Neuronal stem cell (in vitro differentiated cells): ENCODE data around the gene SLC39A3.

ENCODE experiments used
- DNase-seq: peaks from one replicate; pipeline ENCODE4 v3.0.0-alpha.2; 2013; ENCODE audit warnings: low spot score
- H2AFZ ChIP-seq: one replicate; pipeline ENCODE4 v1.6.1; 2013; ENCODE audit warnings: mild to moderate bottlenecking, low read length, inconsistent platforms
- H2AK5ac ChIP-seq: 2 replicates; pipeline ENCODE4 v1.6.1; 2013; ENCODE audit warnings: low read depth, mild to moderate bottlenecking, inconsistent platforms, low read length, moderate library complexity, mixed read lengths
- H2BK120ac ChIP-seq: 2 replicates; pipeline ENCODE4 v1.6.1; 2013; ENCODE audit warnings: low read depth, mild to moderate bottlenecking, inconsistent platforms, low read length, moderate library complexity, mixed read lengths
- H2BK12ac ChIP-seq: one replicate; pipeline ENCODE4 v1.6.1; 2013; ENCODE audit warnings: low read length, inconsistent platforms
- H2BK15ac ChIP-seq: 2 replicates; pipeline ENCODE4 v1.6.1; 2013; ENCODE audit warnings: mild to moderate bottlenecking, low read length, inconsistent platforms, mixed read lengths
- H2BK5ac ChIP-seq: one replicate; pipeline ENCODE4 v1.6.1; 2013; ENCODE audit warnings: inconsistent platforms, mild to moderate bottlenecking, low read length, moderate library complexity
- H3K14ac ChIP-seq: one replicate; pipeline ENCODE4 v1.6.1; 2013; ENCODE audit warnings: low read length, inconsistent platforms
- H3K18ac ChIP-seq: 2 replicates; pipeline ENCODE4 v1.6.1; 2013; ENCODE audit warnings: low read length, inconsistent platforms
- H3K23ac ChIP-seq: 2 replicates; pipeline ENCODE4 v1.6.1; 2013; ENCODE audit warnings: low read depth, mild to moderate bottlenecking, mixed read lengths, low read length, inconsistent platforms; ENCODE audit not compliant: poor library complexity
- H3K27ac ChIP-seq: replicated peaks from 3 replicates; pipeline ENCODE4 v1.5.1; 2013; ENCODE audit warnings: low read length, inconsistent platforms
- H3K27me3 ChIP-seq, 3 experiments: 2 replicates each; pipeline ENCODE4 v1.6.1; 2013; ENCODE audit warnings: low read length in 3 of 3, mild to moderate bottlenecking in 2 of 3, inconsistent platforms in 1 of 3, low read depth in 1 of 3, mixed read lengths in 1 of 3, moderate library complexity in 1 of 3; ENCODE audit not compliant: control insufficient read depth in 3 of 3, insufficient read depth in 3 of 3
- H3K36me3 ChIP-seq, 2 donors: replicated peaks in 1 of 2; 2 replicates each; pipeline ENCODE4 v1.6.1; 2013; ENCODE audit warnings: low read length in 2 of 2; ENCODE audit not compliant: control insufficient read depth in 2 of 2, insufficient read depth in 2 of 2
- H3K4ac ChIP-seq: 2 replicates; pipeline ENCODE4 v1.6.1; 2013; ENCODE audit warnings: inconsistent platforms, mild to moderate bottlenecking, low read length, moderate library complexity
- H3K4me1 ChIP-seq, 2 donors: 1 replicate in 1 of 2; 2 replicates in 1 of 2; pipeline ENCODE4 v1.6.1; 2013; ENCODE audit warnings: low read length in 2 of 2, low read depth in 1 of 2; ENCODE audit not compliant: control insufficient read depth in 2 of 2, insufficient read depth in 1 of 2
- H3K4me2 ChIP-seq: one replicate; pipeline ENCODE4 v1.6.1; 2013; ENCODE audit warnings: mild to moderate bottlenecking, low read length, inconsistent platforms; ENCODE audit not compliant: insufficient read depth, poor library complexity, severe bottlenecking
- H3K4me3 ChIP-seq, 2 donors: 2 replicates each; pipeline ENCODE4 v1.5.1; 2013; ENCODE audit warnings: low read length in 2 of 2, mild to moderate bottlenecking in 2 of 2, inconsistent platforms in 1 of 2, moderate library complexity in 1 of 2
- H3K79me1 ChIP-seq: one replicate; pipeline ENCODE4 v1.6.1; 2013; ENCODE audit warnings: low read depth, mild to moderate bottlenecking, inconsistent platforms, low read length, moderate library complexity
- H3K9ac ChIP-seq: one replicate; pipeline ENCODE4 v1.6.1; 2013; ENCODE audit warnings: mild to moderate bottlenecking, low read depth, low read length, inconsistent platforms; ENCODE audit not compliant: poor library complexity
- H3K9me3 ChIP-seq, 2 donors: replicated peaks in 1 of 2; 2 replicates each; pipeline versions ENCODE3 to v1.6.1; 2013; ENCODE audit warnings: low read length in 2 of 2, mild to moderate bottlenecking in 2 of 2, inconsistent platforms in 1 of 2, low read depth in 1 of 2, mixed read lengths in 1 of 2, moderate library complexity in 1 of 2; ENCODE audit not compliant: control insufficient read depth in 2 of 2, insufficient read depth in 1 of 2
- H4K8ac ChIP-seq: one replicate; pipeline ENCODE4 v1.6.1; 2013; ENCODE audit warnings: low read depth, mild to moderate bottlenecking, inconsistent platforms, low read length, moderate library complexity
- H4K91ac ChIP-seq: one replicate; pipeline ENCODE4 v1.6.1; 2013; ENCODE audit warnings: low read length, low read depth, mild to moderate bottlenecking, inconsistent platforms; ENCODE audit not compliant: poor library complexity
- WGBS, 2 donors: extraction: QIAGEN DNeasy Blood & Tissue Kit; methylation state at CpG; one replicate each; pipeline ENCODE4 v1.1.7; 2013; ENCODE audit warnings: missing lambda C conversion rate in 2 of 2, mixed read lengths in 1 of 2; ENCODE audit not compliant: insufficient read length in 2 of 2, insufficient replicate concordance in 1 of 2; ENCODE audit errors: extremely low coverage in 2 of 2; 5-methylcytosine and 5-hydroxymethylcytosine counted together

SLC39A3 gene

GRCh38 chr19:2691951-2692350 lies 47.9 kb downstream of the SLC39A3 start:
- Histone ChIP-seq H3K18ac (no peak overlapping the region), H2BK5ac (no peak overlapping the region), H3K36me3 (no peaks in the 10 kb centered on the region), H2BK12ac (no peak overlapping the region), H4K91ac (no peak overlapping the region), H2BK15ac (no peak overlapping the region), H2AK5ac (no peak overlapping the region), H3K23ac (no peak overlapping the region), H3K4me2 (no peak overlapping the region), H3K9ac (no peak overlapping the region), H3K14ac (no peak overlapping the region), H3K4me1 (peaks cover 2% of the 10 kb centered on the region in 2 donors), H3K79me1 (no peaks in the 10 kb centered on the region), H3K27me3 (no peaks in the 10 kb centered on the region), H2AFZ (no peak overlapping the region), H4K8ac (no peak overlapping the region), H3K4me3 (no peak overlapping the region), H3K27ac (no peak overlapping the region), H3K4ac (no peak overlapping the region), H2BK120ac (no peak overlapping the region), H3K9me3 (peaks cover 0 to 3% of the 10 kb centered on the region in 2 donors)
- WGBS, 2 donors = no CpG with 5 or more reads among the region's 9 CpGs
- DNase-seq = no peak

- Histone ChIP-seq H2BK12ac (no peak overlapping the region), H3K4me2 (no peak overlapping the region), H3K4me3 (no peak overlapping the region), H3K27me3 (no peaks in the 10 kb centered on the region), H2BK120ac (no peak overlapping the region), H4K91ac (no peak overlapping the region), H4K8ac (no peak overlapping the region), H3K27ac (no peak overlapping the region), H3K9ac (no peak overlapping the region), H3K14ac (no peak overlapping the region), H2AK5ac (no peak overlapping the region), H3K79me1 (no peaks in the 10 kb centered on the region), H3K18ac (no peak overlapping the region), H3K23ac (no peak overlapping the region), H3K9me3 (peaks cover 0 to 3% of the 10 kb centered on the region in 2 donors), H3K36me3 (no peaks in the 10 kb centered on the region), H2BK15ac (no peak overlapping the region), H2BK5ac (no peak overlapping the region), H3K4ac (no peak overlapping the region), H2AFZ (no peak overlapping the region), H3K4me1 (peaks cover 2% of the 10 kb centered on the region in 2 donors)
- WGBS, 2 donors = no CpG with 5 or more reads among the region's 11 CpGs
- DNase-seq = no peak
These were observed 49.0 kb downstream of the SLC39A3 start for GRCh38 chr19:2690856-2691255.

GRCh38 chr19:2686360-2686759 lies 53.5 kb downstream of the SLC39A3 start:
- Histone ChIP-seq H3K36me3 (no peaks in the 10 kb centered on the region), H3K23ac (no peak overlapping the region), H3K9me3 (peaks cover 0 to 3% of the 10 kb centered on the region in 2 donors), H3K27ac (no peak overlapping the region), H3K9ac (no peak overlapping the region), H2BK5ac (no peak overlapping the region), H3K14ac (no peak overlapping the region), H2BK120ac (no peak overlapping the region), H3K4me2 (no peak overlapping the region), H2AFZ (no peak overlapping the region), H2BK12ac (no peak overlapping the region), H3K4me1 (no peaks in the 10 kb centered on the region), H4K91ac (no peak overlapping the region), H4K8ac (no peak overlapping the region), H3K18ac (no peak overlapping the region), H2BK15ac (no peak overlapping the region), H2AK5ac (no peak overlapping the region), H3K4ac (no peak overlapping the region), H3K79me1 (peaks cover 1% of the 10 kb centered on the region), H3K27me3 (no peaks in the 10 kb centered on the region), H3K4me3 (no peak overlapping the region)
- no CpG with 5 or more reads among the region's 17 CpGs for WGBS, 2 donors
- no peak for DNase-seq

GRCh38 chr19:2685204-2685704 lies 54.6 kb downstream of the SLC39A3 start:
- Histone ChIP-seq H4K8ac (no peak overlapping the region), H3K27ac (no peak overlapping the region), H3K79me1 (peaks cover 1% of the 10 kb centered on the region), H3K4me1 (no peaks in the 10 kb centered on the region), H2BK5ac (no peak overlapping the region), H2AK5ac (peak overlapping the region; percentile 56), H3K4ac (no peak overlapping the region), H3K9ac (peak overlapping the region; percentile 44), H3K9me3 (peaks cover 0 to 3% of the 10 kb centered on the region in 2 donors), H2BK12ac (no peak overlapping the region), H2AFZ (peak overlapping the region; percentile 76), H4K91ac (no peak overlapping the region), H3K36me3 (no peaks in the 10 kb centered on the region), H3K27me3 (no peaks in the 10 kb centered on the region), H3K4me2 (no peak overlapping the region), H2BK120ac (no peak overlapping the region), H3K4me3 (no peak overlapping the region), H3K23ac (no peak overlapping the region), H2BK15ac (peak overlapping the region; percentile 49), H3K14ac (no peak overlapping the region), H3K18ac (no peak overlapping the region)
- no peak for DNase-seq
- WGBS, 2 donors = no CpG with 5 or more reads among the region's 6 CpGs
